K562 (cell line): ENCODE measurements around the gene FAM240A. TPM values are rescaled to one million over a fixed set of nuclear protein-coding genes. Genes with fewer than 3 reads are reported as not detected.
A peak's percentile ranks its signal among the peaks of the same experiment; 100 is the strongest.

Source experiments
- ATAC-seq: fragments of 200-7000 bp; cut with Tn5 transposase; 3 replicates; pipeline ENCODE4 v1.9.1; 2020; ENCODE audit warnings: moderate library complexity
- BruUV-seq: library from RNA; stranded (reverse); fragments of 400-500 nt; replicated peaks from 2 replicates; lab custom pipeline; 2021; lab: Mats Ljungman, UMichigan
- CTCF ChIA-PET: fragments of 300-600 bp; formaldehyde crosslinking; extraction: SDS; loops from one replicate; lab custom pipeline; 2021; ENCODE audit warnings: low intra/inter-chr PET ratio; lab: Yijun Ruan, JAX
- POLR2A ChIA-PET: fragments of 300-600, 350-650 bp; sonication (Branson Sonifier 250); formaldehyde crosslinking; extraction: SDS; loops from one replicate; lab custom pipeline; 2021; ENCODE audit warnings: antibody characterized with exemption, inconsistent platforms; lab: Yijun Ruan, JAX
- DNase-seq, 4 experiments: peaks; one replicate each; pipeline versions ENCODE4 v3.0.0 to v3.0.0-alpha.2; 2011 to 2018; ENCODE audit warnings: low spot score in 3 of 4, mixed read lengths in 3 of 4; ENCODE audit errors: extremely low read depth in 1 of 4
- FAIRE-seq: peaks from 2 replicates; lab custom pipeline; 2011; peaks lifted over from hg19 to GRCh38; lab: Jason Lieb, UNC
- H2AFZ ChIP-seq: 2 replicates; pipeline ENCODE4 v1.6.0; 2011; ENCODE audit warnings: low read depth, low read length, control low read depth, inconsistent platforms
- H3K27ac ChIP-seq: fragments of 200-600 bp; 3 replicates; pipeline ENCODE4 v1.8.0; 2011; ENCODE audit warnings: low read depth, mild to moderate bottlenecking, control low read depth, inconsistent platforms, low read length, moderate library complexity, mixed read lengths; ENCODE audit errors: extremely low read depth
- H3K27me3 ChIP-seq, 2 experiments: fragments of 300-600 bp in 1 of 2; 2 replicates in 1 of 2; 3 replicates in 1 of 2; pipeline versions ENCODE4 v1.6.0 to v1.8.0; 2011; ENCODE audit warnings: inconsistent platforms in 2 of 2, low read length in 2 of 2, mild to moderate bottlenecking in 1 of 2, mixed read lengths in 1 of 2, moderate library complexity in 1 of 2; ENCODE audit not compliant: control insufficient read depth in 2 of 2, insufficient read depth in 2 of 2
- H3K36me3 ChIP-seq: fragments of 300-600 bp; 3 replicates; pipeline ENCODE4 v1.8.0; 2011; ENCODE audit warnings: mild to moderate bottlenecking, low read length, inconsistent platforms; ENCODE audit not compliant: control insufficient read depth, insufficient read depth
- H3K4me1 ChIP-seq, 2 experiments: fragments of 200-600 bp in 1 of 2; replicated peaks in 1 of 2; 2 replicates in 1 of 2; 3 replicates in 1 of 2; pipeline versions ENCODE4 v1.5.1 to v1.8.0; 2011; ENCODE audit warnings: inconsistent platforms in 2 of 2, low read length in 2 of 2, mild to moderate bottlenecking in 1 of 2, mixed read lengths in 1 of 2, moderate library complexity in 1 of 2; ENCODE audit not compliant: control insufficient read depth in 2 of 2, insufficient read depth in 2 of 2
- H3K4me2 ChIP-seq: 2 replicates; pipeline ENCODE4 v1.6.1; 2011; ENCODE audit warnings: low read length, control low read depth, inconsistent platforms, mixed read lengths; ENCODE audit not compliant: insufficient read depth
- H3K4me3 ChIP-seq: fragments of 200-600 bp; sonication (generic), shearing (Covaris generic); 2 replicates; pipeline ENCODE4 v1.5.1; 2016; ENCODE audit warnings: control low read depth, inconsistent platforms
- H3K79me2 ChIP-seq: fragments of 200-600 bp; 3 replicates; pipeline ENCODE4 v1.8.0; 2011; ENCODE audit warnings: low read length, inconsistent platforms; ENCODE audit not compliant: control insufficient read depth, insufficient read depth
- H3K9ac ChIP-seq, 2 experiments: 2 replicates each; pipeline versions ENCODE4 v1.6.0 to v1.6.1; 2011; ENCODE audit warnings: low read depth in 2 of 2, low read length in 2 of 2, control low read depth in 1 of 2, inconsistent platforms in 1 of 2, mild to moderate bottlenecking in 1 of 2, mixed read lengths in 1 of 2; ENCODE audit not compliant: insufficient read depth in 1 of 2
- H3K9me1 ChIP-seq: one replicate; pipeline ENCODE4 v1.6.0; 2011; ENCODE audit warnings: inconsistent platforms, mild to moderate bottlenecking, low read length, moderate library complexity; ENCODE audit not compliant: control insufficient read depth, insufficient read depth
- H3K9me3 ChIP-seq: replicated peaks from 2 replicates; pipeline ENCODE4 v1.5.1; 2011; ENCODE audit warnings: low read depth, low read length, inconsistent platforms; ENCODE audit not compliant: control insufficient read depth, insufficient read depth
- H4K20me1 ChIP-seq: replicated peaks from 2 replicates; pipeline ENCODE4 v1.6.1; 2011; ENCODE audit warnings: low read length, inconsistent platforms, mixed read lengths; ENCODE audit not compliant: control insufficient read depth, insufficient read depth
- AFF4 ChIP-seq: sonication (generic); formaldehyde crosslinking; IDR thresholded peaks from 2 replicates; pipeline ENCODE4 v1.8.0; 2023; ENCODE audit warnings: mild to moderate bottlenecking, missing genetic modification reagents
- ASH1L ChIP-seq: fragments of 450-650 bp; IDR thresholded peaks from 2 replicates; pipeline ENCODE4 v1.6.1; 2018; ENCODE audit warnings: borderline replicate concordance, mild to moderate bottlenecking, low read depth; ENCODE audit not compliant: partially characterized antibody
- CHCHD3 ChIP-seq: fragments of 250-450 bp; sonication (Bioruptor Pico); IDR thresholded peaks from 2 replicates; pipeline ENCODE4 v2.1.2; 2022; ENCODE audit warnings: mild to moderate bottlenecking
- HMGN3 ChIP-seq: IDR thresholded peaks from 2 replicates; pipeline ENCODE4 v1.6.1; 2011; ENCODE audit warnings: borderline replicate concordance, low read depth, mild to moderate bottlenecking, mixed read lengths, low read length; ENCODE audit not compliant: insufficient read length; ENCODE audit errors: extremely low read depth
- JUNB ChIP-seq: fragments of 450-650 bp; formaldehyde crosslinking; conservative IDR thresholded peaks from 2 replicates; pipeline ENCODE4 v1.4.0; 2020; ENCODE audit warnings: mild to moderate bottlenecking
- PKNOX1 ChIP-seq: fragments of 450-650 bp; IDR thresholded peaks from 2 replicates; pipeline ENCODE4 v1.6.1; 2016
- STAT5B ChIP-seq: fragments of 250-450 bp; sonication (Bioruptor Pico); IDR thresholded peaks from 2 replicates; pipeline ENCODE4 v1.8.0; 2021; ENCODE audit warnings: mild to moderate bottlenecking, inconsistent platforms
- TFAM ChIP-seq: fragments of 250-450 bp; sonication (Bioruptor Pico); conservative IDR thresholded peaks from 2 replicates; pipeline ENCODE4 v1.5.0; 2021; ENCODE audit warnings: mild to moderate bottlenecking, moderate library complexity
- ZKSCAN1 ChIP-seq: fragments of 150-350 bp; IDR thresholded peaks from 2 replicates; pipeline ENCODE4 v1.6.1; 2016; ENCODE audit warnings: low read depth, low read length
- ZNF165 ChIP-seq: fragments of 250-450 bp; sonication (Bioruptor Pico); IDR thresholded peaks from 2 replicates; pipeline ENCODE4 v1.4.0; 2020; ENCODE audit warnings: borderline replicate concordance
- ZNF253 ChIP-seq: fragments of 250-450 bp; sonication (Bioruptor Pico); conservative IDR thresholded peaks from 2 replicates; pipeline ENCODE4 v1.6.1; 2021; ENCODE audit warnings: mild to moderate bottlenecking
- ZSCAN32 ChIP-seq: fragments of 450-650 bp; formaldehyde crosslinking; IDR thresholded peaks from 2 replicates; pipeline ENCODE4 v1.4.0; 2020; ENCODE audit warnings: mild to moderate bottlenecking, moderate library complexity
- WGBS: fragments of 100-300 bp; shearing (Covaris generic); methylation state at CpG from one replicate; pipeline ENCODE4 v1.1.6; 2016; ENCODE audit warnings: low coverage, mixed read lengths; ENCODE audit not compliant: insufficient coverage; ENCODE audit errors: missing lambda C conversion rate; 5-methylcytosine and 5-hydroxymethylcytosine counted together
- in situ Hi-C: fragments of 300-500 bp; cut with MboI; formaldehyde crosslinking; loops from 4 replicates; pipeline ENCODE4 v1.15.0; 2018; ENCODE audit warnings: inconsistent platforms, mixed read lengths
- intact Hi-C: fragments of 100-400 bp; cut with micrococcal nuclease; formaldehyde crosslinking; loops from 2 replicates; pipeline ENCODE4 v1.14.2; 2022
- polyA plus RNA-seq, 8 experiments: library from polyadenylated mRNA; depleted of rRNA in 4 of 8; stranded (reverse) in 5 of 8; unstranded in 3 of 8; fragments of >200 nt; fragmentation: Nextera tagmentation in 2 of 8; fragmentation: Illumina TruSeq in 1 of 8; extraction: Ambion mirVana in 2 of 8; extraction: Trizol in 1 of 8; gene quantifications; 2 replicates each; pipeline versions ENCODE4 v1.2.1 to v1.2.3, GENCODE V29; 2011 to 2014; ENCODE audit warnings: inconsistent platforms in 1 of 8, missing spikeins in 1 of 8
- total RNA-seq, 7 experiments: library from RNA; depleted of rRNA in 6 of 7; stranded (reverse); fragments of >200 nt in 6 of 7; fragmentation: Illumina TruSeq in 2 of 7; extraction: Trizol in 2 of 7; gene quantifications; 2 replicates each; pipeline versions ENCODE4 v1.2.1 to v1.2.3, GENCODE V29; 2011 to 2021; ENCODE audit warnings: low replicate concordance in 1 of 7
- TF ChIP-seq, protein P1 (sequence below): fragments of 200-400 bp; formaldehyde crosslinking; IDR thresholded peaks from 2 replicates; pipeline ENCODE4 v1.6.1; 2017; ENCODE audit warnings: mild to moderate bottlenecking, low read depth, low read length, moderate library complexity

FAM240A gene
- total and polyA plus RNA-seq, 9 of the 15 experiments (the other 6 are each of a cell fraction or from before 2014, with no cell fraction given): not detected

DNA sequence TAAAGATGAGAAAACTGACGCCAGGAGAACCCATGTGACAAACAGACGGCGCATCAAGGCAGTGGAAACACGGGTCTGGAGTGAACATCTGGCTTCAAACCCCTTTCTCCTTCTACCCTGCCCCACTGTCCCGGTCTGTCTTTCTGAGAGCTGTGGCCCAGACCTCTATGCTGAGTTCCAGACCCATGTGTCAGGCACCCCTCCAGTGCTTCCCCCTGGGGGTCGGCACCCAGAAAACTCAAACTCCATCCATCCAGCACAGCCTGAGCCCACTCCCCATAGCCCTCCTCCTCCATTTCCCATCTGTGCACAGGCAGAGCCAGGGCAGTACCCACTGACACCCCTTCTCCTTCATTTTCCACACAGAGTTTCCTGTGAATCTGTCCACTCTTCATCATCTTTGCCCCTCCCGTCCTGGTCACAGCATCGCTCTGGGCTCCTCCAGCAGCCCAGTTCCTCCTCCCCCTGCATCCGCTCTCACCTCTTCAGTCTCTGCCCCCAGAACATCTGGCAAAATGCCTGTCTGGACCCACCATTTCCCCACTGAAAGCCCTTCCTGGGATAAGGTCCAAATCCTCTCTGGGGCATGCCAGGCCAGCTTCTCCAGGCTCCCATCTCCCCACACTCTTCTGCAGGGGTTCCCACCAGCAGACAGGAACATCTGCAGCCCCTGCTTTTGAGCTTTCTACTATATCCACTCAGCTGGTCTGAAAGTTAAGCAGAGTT lies 2.9 kb downstream of the FAM240A start:
- H3K27me3 ChIP-seq: peaks cover 45 to 64% of the 10 kb centered on the region in 2 experiments
- H3K79me2 ChIP-seq: no peaks in the 10 kb centered on the region
- in situ Hi-C loops: no loop called here
- H3K36me3 ChIP-seq: no peaks in the 10 kb centered on the region
- no peak overlapping the region for H3K4me3 ChIP-seq
- no peaks in the 10 kb centered on the region for H3K9me3 ChIP-seq
- ATAC-seq (peak; percentile 37; the same call in 2 of the 3 replicates), DNase-seq (no peak), FAIRE-seq (no peak)
- no peak overlapping the region for H3K27ac ChIP-seq
- H2AFZ ChIP-seq: no peak overlapping the region
- intact Hi-C loops: no loop called here
- H3K9me1 ChIP-seq: no peaks in the 10 kb centered on the region
- H4K20me1 ChIP-seq: no peaks in the 10 kb centered on the region
- 0% methylated on average over 8 of the region's 9 CpGs for WGBS
- H3K4me1 ChIP-seq: no peaks in the 10 kb centered on the region
- ChIA-PET POLR2A (interaction anchor here (0.6 to 1.6 kb wide), 5 partner anchors 10 to 125 kb away, joined by 3 to 6 read pairs (median 3); no protein-coding TSS in a partner anchor), CTCF (no interaction called here)
- H3K9ac ChIP-seq: no peak overlapping the region
- BruUV-seq: no TSS peak
- no peak overlapping the region for H3K4me2 ChIP-seq
- no peak for TF ChIP-seq STAT5B
- no peak for TF ChIP-seq PKNOX1
- TF ChIP-seq HMGN3: no peak
- TF ChIP-seq TFAM (CRISPR knock-in tag): no peak
- no peak for TF ChIP-seq AFF4 (CRISPR knock-in tag)
- TF ChIP-seq ZNF165 (CRISPR knock-in tag): no peak
- no peak for TF ChIP-seq ZKSCAN1
- no peak for TF ChIP-seq JUNB (CRISPR knock-in tag)
- TF ChIP-seq, protein P1, sequence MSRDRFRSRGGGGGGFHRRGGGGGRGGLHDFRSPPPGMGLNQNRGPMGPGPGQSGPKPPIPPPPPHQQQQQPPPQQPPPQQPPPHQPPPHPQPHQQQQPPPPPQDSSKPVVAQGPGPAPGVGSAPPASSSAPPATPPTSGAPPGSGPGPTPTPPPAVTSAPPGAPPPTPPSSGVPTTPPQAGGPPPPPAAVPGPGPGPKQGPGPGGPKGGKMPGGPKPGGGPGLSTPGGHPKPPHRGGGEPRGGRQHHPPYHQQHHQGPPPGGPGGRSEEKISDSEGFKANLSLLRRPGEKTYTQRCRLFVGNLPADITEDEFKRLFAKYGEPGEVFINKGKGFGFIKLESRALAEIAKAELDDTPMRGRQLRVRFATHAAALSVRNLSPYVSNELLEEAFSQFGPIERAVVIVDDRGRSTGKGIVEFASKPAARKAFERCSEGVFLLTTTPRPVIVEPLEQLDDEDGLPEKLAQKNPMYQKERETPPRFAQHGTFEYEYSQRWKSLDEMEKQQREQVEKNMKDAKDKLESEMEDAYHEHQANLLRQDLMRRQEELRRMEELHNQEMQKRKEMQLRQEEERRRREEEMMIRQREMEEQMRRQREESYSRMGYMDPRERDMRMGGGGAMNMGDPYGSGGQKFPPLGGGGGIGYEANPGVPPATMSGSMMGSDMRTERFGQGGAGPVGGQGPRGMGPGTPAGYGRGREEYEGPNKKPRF: no peak
- no peak for TF ChIP-seq CHCHD3 (CRISPR knock-in tag)
- TF ChIP-seq ZNF253 (CRISPR knock-in tag): no peak
- TF ChIP-seq ASH1L: no peak
- no peak for TF ChIP-seq ZSCAN32
